K562 (cell line): ENCODE measurements around the gene ZFP36. TPM values are rescaled to one million over a fixed set of nuclear protein-coding genes. Genes with fewer than 3 reads are reported as not detected.

Experiments
- BRF1 ChIP-seq: IDR thresholded peaks from 3 replicates; pipeline ENCODE4 v1.6.1; 2011; ENCODE audit warnings: borderline replicate concordance, mild to moderate bottlenecking; ENCODE audit not compliant: insufficient read length; ENCODE audit errors: extremely low read depth
- ETV1 ChIP-seq: fragments of 450-650 bp; conservative IDR thresholded peaks from 2 replicates; pipeline ENCODE4 v1.6.1; 2016; ENCODE audit warnings: missing genetic modification characterization, control low read depth, low read depth, missing compliant biosample characterization
- FOXA1 ChIP-seq: fragments of 450-650 bp; IDR thresholded peaks from 2 replicates; pipeline ENCODE4 v1.6.1; 2016; ENCODE audit warnings: mild to moderate bottlenecking, borderline replicate concordance
- GTF3C2 ChIP-seq: IDR thresholded peaks from 3 replicates; pipeline ENCODE4 v1.6.1; 2011; ENCODE audit warnings: borderline replicate concordance, mild to moderate bottlenecking, moderate library complexity; ENCODE audit not compliant: insufficient read length; ENCODE audit errors: extremely low read depth
- MAFK ChIP-seq: IDR thresholded peaks from 2 replicates; pipeline ENCODE4 v1.6.1; 2011; ENCODE audit warnings: low read length, improper control_type of control experiment
- POLR3A ChIP-seq: IDR thresholded peaks from 2 replicates; pipeline ENCODE4 v1.6.1; 2011; ENCODE audit warnings: borderline replicate concordance, mild to moderate bottlenecking, moderate library complexity; ENCODE audit not compliant: insufficient read length, insufficient read depth; ENCODE audit errors: extremely low read depth
- SMAD3 ChIP-seq: fragments of 450-650 bp; formaldehyde crosslinking; conservative IDR thresholded peaks from 2 replicates; pipeline ENCODE4 v1.4.0; 2020; ENCODE audit warnings: mild to moderate bottlenecking
- TAF9B ChIP-seq: fragments of 450-650 bp; IDR thresholded peaks from 2 replicates; pipeline ENCODE4 v1.6.1; 2018; ENCODE audit warnings: mild to moderate bottlenecking; ENCODE audit not compliant: partially characterized antibody
- TAL1 ChIP-seq: fragments of 450-650 bp; IDR thresholded peaks from 2 replicates; pipeline ENCODE4 v1.6.1; 2016; ENCODE audit warnings: mild to moderate bottlenecking
- ZC3H4 ChIP-seq: sonication (generic); formaldehyde crosslinking; IDR thresholded peaks from 2 replicates; pipeline ENCODE4 v1.9.0; 2021; ENCODE audit warnings: missing genetic modification reagents, borderline replicate concordance
- ZNF551 ChIP-seq: fragments of 250-450 bp; sonication (Bioruptor Pico); IDR thresholded peaks from 2 replicates; pipeline ENCODE4 v1.5.0; 2021; ENCODE audit warnings: mild to moderate bottlenecking, moderate library complexity
- polyA plus RNA-seq, 8 experiments: library from polyadenylated mRNA; depleted of rRNA in 4 of 8; stranded (reverse) in 5 of 8; unstranded in 3 of 8; fragments of >200 nt; fragmentation: Nextera tagmentation in 2 of 8; fragmentation: Illumina TruSeq in 1 of 8; extraction: Ambion mirVana in 2 of 8; extraction: Trizol in 1 of 8; gene quantifications; 2 replicates each; pipeline versions ENCODE4 v1.2.1 to v1.2.3, GENCODE V29; 2011 to 2014; ENCODE audit warnings: inconsistent platforms in 1 of 8, missing spikeins in 1 of 8
- total RNA-seq, 7 experiments: library from RNA; depleted of rRNA in 6 of 7; stranded (reverse); fragments of >200 nt in 6 of 7; fragmentation: Illumina TruSeq in 2 of 7; extraction: Trizol in 2 of 7; gene quantifications; 2 replicates each; pipeline versions ENCODE4 v1.2.1 to v1.2.3, GENCODE V29; 2011 to 2021; ENCODE audit warnings: low replicate concordance in 1 of 7
- TF ChIP-seq, protein P1 (sequence below), 2 experiments: fragments of 450-650 bp; formaldehyde crosslinking in 1 of 2; IDR thresholded peaks; 2 replicates each; pipeline versions ENCODE4 v1.4.0 to v1.6.1; 2014 to 2020; ENCODE audit warnings: mild to moderate bottlenecking in 2 of 2, borderline replicate concordance in 1 of 2, low read depth in 1 of 2

Gene ZFP36
- total and polyA plus RNA-seq, 9 of the 15 experiments (the other 6 are each of a cell fraction or from before 2014, with no cell fraction given): 1.0 to 20.1 (median 3.5) TPM

DNA sequence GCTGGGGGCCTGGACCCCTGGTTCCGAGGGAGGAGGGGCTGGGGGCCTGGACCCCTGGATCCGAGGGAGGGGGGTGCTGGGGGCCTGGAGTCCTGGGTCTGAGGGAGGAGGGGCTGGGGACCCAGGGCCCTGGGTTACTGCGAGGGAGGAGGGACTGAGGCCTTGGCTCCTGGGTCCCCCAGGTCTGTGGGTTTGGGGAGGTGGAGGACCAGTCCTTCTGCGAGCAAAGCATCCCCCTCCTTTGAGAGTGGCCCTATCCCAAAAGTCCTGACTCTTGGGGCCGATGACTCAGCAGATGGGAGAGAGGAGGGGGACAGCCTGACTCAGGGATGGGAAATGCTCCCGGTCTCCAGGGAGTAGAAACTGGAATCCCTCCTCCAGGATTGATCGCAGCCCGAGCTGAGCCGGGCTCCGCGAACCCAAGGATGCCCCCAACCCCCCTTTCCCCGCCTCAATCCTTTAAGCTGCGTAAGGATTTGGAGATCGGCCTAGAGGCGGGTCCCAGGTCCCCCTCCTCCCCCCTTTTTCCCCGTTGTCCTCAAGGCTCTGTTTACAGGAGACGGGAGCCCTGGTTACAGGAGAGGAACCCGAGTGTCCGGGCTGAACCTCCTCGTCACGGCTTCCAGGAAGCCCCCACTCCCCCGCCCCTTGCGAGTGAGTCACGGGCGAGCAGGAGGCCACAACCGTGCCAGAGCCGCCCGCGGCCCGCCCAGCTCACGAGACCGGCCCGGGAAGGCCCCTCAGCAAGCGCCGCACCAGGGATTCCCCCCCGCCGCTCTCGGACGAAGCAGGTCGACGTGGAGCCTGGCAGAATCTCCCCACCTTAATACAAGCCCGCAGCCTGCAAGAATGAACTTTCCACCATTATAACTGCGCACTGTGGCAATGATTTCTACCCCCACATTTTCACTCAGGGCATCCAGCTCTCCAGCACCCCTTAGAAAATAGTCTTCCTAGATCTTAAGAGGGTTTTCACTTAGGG, 3.0 kb upstream of the ZFP36 start (continued):
- TF ChIP-seq, protein P1, sequence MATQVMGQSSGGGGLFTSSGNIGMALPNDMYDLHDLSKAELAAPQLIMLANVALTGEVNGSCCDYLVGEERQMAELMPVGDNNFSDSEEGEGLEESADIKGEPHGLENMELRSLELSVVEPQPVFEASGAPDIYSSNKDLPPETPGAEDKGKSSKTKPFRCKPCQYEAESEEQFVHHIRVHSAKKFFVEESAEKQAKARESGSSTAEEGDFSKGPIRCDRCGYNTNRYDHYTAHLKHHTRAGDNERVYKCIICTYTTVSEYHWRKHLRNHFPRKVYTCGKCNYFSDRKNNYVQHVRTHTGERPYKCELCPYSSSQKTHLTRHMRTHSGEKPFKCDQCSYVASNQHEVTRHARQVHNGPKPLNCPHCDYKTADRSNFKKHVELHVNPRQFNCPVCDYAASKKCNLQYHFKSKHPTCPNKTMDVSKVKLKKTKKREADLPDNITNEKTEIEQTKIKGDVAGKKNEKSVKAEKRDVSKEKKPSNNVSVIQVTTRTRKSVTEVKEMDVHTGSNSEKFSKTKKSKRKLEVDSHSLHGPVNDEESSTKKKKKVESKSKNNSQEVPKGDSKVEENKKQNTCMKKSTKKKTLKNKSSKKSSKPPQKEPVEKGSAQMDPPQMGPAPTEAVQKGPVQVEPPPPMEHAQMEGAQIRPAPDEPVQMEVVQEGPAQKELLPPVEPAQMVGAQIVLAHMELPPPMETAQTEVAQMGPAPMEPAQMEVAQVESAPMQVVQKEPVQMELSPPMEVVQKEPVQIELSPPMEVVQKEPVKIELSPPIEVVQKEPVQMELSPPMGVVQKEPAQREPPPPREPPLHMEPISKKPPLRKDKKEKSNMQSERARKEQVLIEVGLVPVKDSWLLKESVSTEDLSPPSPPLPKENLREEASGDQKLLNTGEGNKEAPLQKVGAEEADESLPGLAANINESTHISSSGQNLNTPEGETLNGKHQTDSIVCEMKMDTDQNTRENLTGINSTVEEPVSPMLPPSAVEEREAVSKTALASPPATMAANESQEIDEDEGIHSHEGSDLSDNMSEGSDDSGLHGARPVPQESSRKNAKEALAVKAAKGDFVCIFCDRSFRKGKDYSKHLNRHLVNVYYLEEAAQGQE (IDR thresholded peaks at IDR 0.05; ENCODE audit: borderline replicate concordance): no peak; the same call in 1 of the 2 replicates
- TF ChIP-seq, protein P1 (CRISPR knock-in tag; IDR thresholded peaks at IDR 0.05; ENCODE audit: low read depth): no peak
- TF ChIP-seq FOXA1 (no peak), BRF1 (no peak), POLR3A (no peak), GTF3C2 (no peak), ZNF551 (CRISPR knock-in tag) (no peak), SMAD3 (no peak), ZC3H4 (CRISPR knock-in tag) (no peak), TAL1 (no peak), ETV1 (tag) (0 out of 2 replicates have a peak, but pooled peaks have one; percentile 25), TAF9B (peak; percentile 91), MAFK (peak; percentile 69; the same call in 1 of the 2 replicates)
